HG02763 (cell line): Measurements from ENCODE around the gene BARX2.

ENCODE experiments used
- ATAC-seq: cut with Tn5 transposase; IDR thresholded peaks from one replicate; pipeline ENCODE4 v1.9.1; 2021; ENCODE audit warnings: mild to moderate bottlenecking, moderate library complexity; ENCODE audit not compliant: unreplicated experiment

Gene BARX2

GRCh38 chr11:129373489-129373953, 2.1 kb upstream of the BARX2 start:
- ATAC-seq, result no peak

GRCh38 chr11:129374081-129374992, 1.3 kb upstream of the BARX2 start:
- no peak for ATAC-seq

GRCh38 chr11:129374993-129375750, 476 bp upstream of the BARX2 start:
- ATAC-seq, result no peak

- no peak for ATAC-seq
Observed at GRCh38 chr11:129376658-129377341, 1.2 kb downstream of the BARX2 start.

GRCh38 chr11:129377739-129378138, 2.1 kb downstream of the BARX2 start:
- no peak for ATAC-seq

GRCh38 chr11:129380413-129380812, 4.8 kb downstream of the BARX2 start:
- ATAC-seq, result no peak

GRCh38 chr11:129382583-129382982, 6.9 kb downstream of the BARX2 start:
- ATAC-seq, result no peak

- ATAC-seq, result no peak
Observed at GRCh38 chr11:129383060-129383459, 7.4 kb downstream of the BARX2 start.

- no peak for ATAC-seq
Observed at GRCh38 chr11:129383502-129383901, 7.9 kb downstream of the BARX2 start.

GRCh38 chr11:129384415-129384814, 8.8 kb downstream of the BARX2 start:
- no peak for ATAC-seq

- no peak for ATAC-seq
Observed at GRCh38 chr11:129385801-129386200, 10.2 kb downstream of the BARX2 start.

- ATAC-seq, result no peak
Observed at GRCh38 chr11:129386795-129387397, 11.2 kb downstream of the BARX2 start.

GRCh38 chr11:129387434-129387833, 11.8 kb downstream of the BARX2 start:
- ATAC-seq, result no peak

GRCh38 chr11:129388824-129389223, 13.2 kb downstream of the BARX2 start:
- no peak for ATAC-seq

- ATAC-seq, result no peak
Observed at GRCh38 chr11:129390303-129390821, 14.7 kb downstream of the BARX2 start.

- ATAC-seq, result no peak
Observed at GRCh38 chr11:129391360-129391759, 15.7 kb downstream of the BARX2 start.

GRCh38 chr11:129391821-129392220, 16.2 kb downstream of the BARX2 start:
- ATAC-seq, result no peak

- no peak for ATAC-seq
Observed at GRCh38 chr11:129392995-129393394, 17.3 kb downstream of the BARX2 start.

GRCh38 chr11:129394709-129395108, 19.1 kb downstream of the BARX2 start:
- no peak for ATAC-seq

GRCh38 chr11:129395432-129395831, 19.8 kb downstream of the BARX2 start:
- ATAC-seq, result no peak

GRCh38 chr11:129395883-129396282, 20.2 kb downstream of the BARX2 start:
- no peak for ATAC-seq
